ENCODE measurements around the gene C19orf44. TPM values are rescaled to one million over a fixed set of nuclear protein-coding genes. Genes with fewer than 3 reads are reported as not detected.
"Not testable (repeated sequence)": the region's sequence is repeated elsewhere in the genome, so short reads cannot be mapped to it uniquely, and the experiment has no call there.

The C19orf44 gene
- total RNA-seq, 1 experiment from 2014 or later = 9.8 TPM

- Histone ChIP-seq H3K4me3 (no peak overlapping the region), H3K27me3 (no peaks in the 10 kb centered on the region), H3K9me3 (no peaks in the 10 kb centered on the region), H3K36me3 (peaks cover 50% of the 10 kb centered on the region)
- no peak for DNase-seq
Measured at GRCh38 chr19:16504271-16504670, 8.1 kb downstream of the C19orf44 start.

GRCh38 chr19:16506161-16506560 is 10.0 kb downstream of the C19orf44 start:
- not testable (repeated sequence) for H3K9me3 ChIP-seq, H3K27me3 ChIP-seq, H3K4me3 ChIP-seq, DNase-seq
- H3K36me3 ChIP-seq = peaks cover 57% of the 10 kb centered on the region

GRCh38 chr19:16506961-16507360 is 10.8 kb downstream of the C19orf44 start:
- DNase-seq = no peak
- no peaks in the 10 kb centered on the region for H3K27me3 ChIP-seq
- H3K36me3 ChIP-seq = peaks cover 55% of the 10 kb centered on the region
- H3K4me3 ChIP-seq = no peak overlapping the region
- no peaks in the 10 kb centered on the region for H3K9me3 ChIP-seq

- Histone ChIP-seq H3K36me3 (peaks cover 57% of the 10 kb centered on the region), H3K27me3 (no peaks in the 10 kb centered on the region), H3K4me3 (no peak overlapping the region), H3K9me3 (no peaks in the 10 kb centered on the region)
- DNase-seq = no peak
Measured at GRCh38 chr19:16508546-16508945, 12.4 kb downstream of the C19orf44 start.

- Histone ChIP-seq H3K4me3 (no peak overlapping the region), H3K36me3 (peaks cover 48% of the 10 kb centered on the region), H3K9me3 (no peaks in the 10 kb centered on the region), H3K27me3 (no peaks in the 10 kb centered on the region)
- DNase-seq = no peak
Measured at GRCh38 chr19:16509141-16510061, 13.2 kb downstream of the C19orf44 start.

- H3K27me3 ChIP-seq, H3K9me3 ChIP-seq, DNase-seq, H3K4me3 ChIP-seq: not testable (repeated sequence)
- peaks cover 60% of the 10 kb centered on the region for H3K36me3 ChIP-seq
Measured at GRCh38 chr19:16512611-16513010, 16.4 kb downstream of the C19orf44 start.

- Histone ChIP-seq H3K4me3 (no peak overlapping the region), H3K27me3 (no peaks in the 10 kb centered on the region)
Measured at GRCh38 chr19:16514383-16515019, 18.3 kb downstream of the C19orf44 start.

GRCh38 chr19:16516381-16516780 is 20.2 kb downstream of the C19orf44 start:
- no peaks in the 10 kb centered on the region for H3K27me3 ChIP-seq
- H3K4me3 ChIP-seq = no peak overlapping the region
- no peak for DNase-seq
- peaks cover 74% of the 10 kb centered on the region for H3K36me3 ChIP-seq
- H3K9me3 ChIP-seq = no peaks in the 10 kb centered on the region

More at GRCh38 chr19:16514383-16515019, 18.3 kb downstream of the C19orf44 start:
- Histone ChIP-seq H3K9me3 (no peaks in the 10 kb centered on the region), H3K36me3 (peaks cover 65% of the 10 kb centered on the region)
- DNase-seq = no peak

GRCh38 chr19:16516923-16517610 is 20.9 kb downstream of the C19orf44 start:
- no peak for DNase-seq
- H3K27me3 ChIP-seq = no peaks in the 10 kb centered on the region
- H3K4me3 ChIP-seq = no peak overlapping the region
- H3K36me3 ChIP-seq = peaks cover 77% of the 10 kb centered on the region
- no peaks in the 10 kb centered on the region for H3K9me3 ChIP-seq

- Histone ChIP-seq H3K36me3 (peaks cover 78% of the 10 kb centered on the region), H3K27me3 (no peaks in the 10 kb centered on the region), H3K9me3 (no peaks in the 10 kb centered on the region), H3K4me3 (no peak overlapping the region)
- no peak for DNase-seq
Measured at GRCh38 chr19:16518061-16518460, 21.9 kb downstream of the C19orf44 start.

- Histone ChIP-seq H3K4me3 (no peak overlapping the region), H3K9me3 (no peaks in the 10 kb centered on the region), H3K36me3 (peaks cover 82% of the 10 kb centered on the region), H3K27me3 (no peaks in the 10 kb centered on the region)
- DNase-seq = no peak
Measured at GRCh38 chr19:16518483-16519229, 22.5 kb downstream of the C19orf44 start.

GRCh38 chr19:16519230-16519687 is 23.1 kb downstream of the C19orf44 start:
- Histone ChIP-seq H3K9me3 (no peaks in the 10 kb centered on the region), H3K36me3 (peaks cover 88% of the 10 kb centered on the region), H3K27me3 (no peaks in the 10 kb centered on the region), H3K4me3 (no peak overlapping the region)
- no peak for DNase-seq

GRCh38 chr19:16520074-16520973 is 24.1 kb downstream of the C19orf44 start:
- H3K27me3 ChIP-seq = no peaks in the 10 kb centered on the region
- H3K4me3 ChIP-seq = no peak overlapping the region
- H3K36me3 ChIP-seq = peaks cover 94% of the 10 kb centered on the region
- H3K9me3 ChIP-seq = no peaks in the 10 kb centered on the region
- no peak for DNase-seq

GRCh38 chr19:16520986-16521624 is 24.9 kb downstream of the C19orf44 start:
- H3K4me3 ChIP-seq = no peak overlapping the region
- no peaks in the 10 kb centered on the region for H3K27me3 ChIP-seq
- no peaks in the 10 kb centered on the region for H3K9me3 ChIP-seq
- no peak for DNase-seq
- H3K36me3 ChIP-seq = peaks cover 95% of the 10 kb centered on the region

GRCh38 chr19:16521715-16522289 is 25.6 kb downstream of the C19orf44 start:
- DNase-seq = no peak
- no peaks in the 10 kb centered on the region for H3K9me3 ChIP-seq
- no peaks in the 10 kb centered on the region for H3K27me3 ChIP-seq
- H3K4me3 ChIP-seq = no peak overlapping the region
- peaks cover 97% of the 10 kb centered on the region for H3K36me3 ChIP-seq
